Stimulated activated CD8-positive, alpha-beta memory T cell treated with anti-CD3 and anti-CD28 coated beads, Interleukin-4, amount 100 ng/mL, for 24 hours (primary cell): ENCODE data around the gene CSAG2.

Experiments
- DNase-seq: peaks from one replicate; pipeline ENCODE4 v3.0.0-alpha.2; 2020; ENCODE audit warnings: low read depth

Gene CSAG2

GRCh38 chrX:152663086-152663485 is 46.0 kb downstream of the CSAG2 start:
- DNase-seq = no peak

- DNase-seq = no peak
These were observed 50.8 kb downstream of the CSAG2 start for GRCh38 chrX:152658302-152658701.
